Hypothalamus (tissue), 51 donors: ENCODE results near the gene UBL7.
A peak's percentile ranks its signal among the peaks of the same experiment; 100 is the strongest.
"Not testable (repeated sequence)": the region's sequence is repeated elsewhere in the genome, so short reads cannot be mapped to it uniquely, and the experiment has no call there.

Experiments
- DNase-seq, 51 donors: peaks; one replicate each; lab custom pipeline; 2025; lab: John Stamatoyannopoulos, UW

Gene UBL7

DNA sequence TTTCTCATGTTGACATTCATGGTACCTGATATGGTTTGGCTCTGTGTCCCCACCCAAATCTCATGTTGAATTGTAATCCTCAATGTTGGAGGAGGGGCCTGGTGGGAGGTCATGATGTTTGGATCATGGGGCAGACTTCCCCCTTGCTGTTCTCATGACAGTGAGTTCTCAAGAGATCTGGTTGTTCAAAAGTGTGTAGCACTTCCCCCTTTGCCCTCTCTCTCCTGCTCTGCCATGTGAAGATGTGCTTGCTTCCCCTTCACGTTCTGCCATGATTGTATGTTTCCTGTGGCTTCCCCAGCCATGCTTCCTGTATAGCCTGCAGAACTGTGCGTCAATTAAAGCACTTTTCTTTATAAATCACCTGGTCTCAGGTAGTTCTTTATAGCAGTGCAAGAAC is 3.3 kb upstream of the UBL7 start:
- DNase-seq = no peak

DNA sequence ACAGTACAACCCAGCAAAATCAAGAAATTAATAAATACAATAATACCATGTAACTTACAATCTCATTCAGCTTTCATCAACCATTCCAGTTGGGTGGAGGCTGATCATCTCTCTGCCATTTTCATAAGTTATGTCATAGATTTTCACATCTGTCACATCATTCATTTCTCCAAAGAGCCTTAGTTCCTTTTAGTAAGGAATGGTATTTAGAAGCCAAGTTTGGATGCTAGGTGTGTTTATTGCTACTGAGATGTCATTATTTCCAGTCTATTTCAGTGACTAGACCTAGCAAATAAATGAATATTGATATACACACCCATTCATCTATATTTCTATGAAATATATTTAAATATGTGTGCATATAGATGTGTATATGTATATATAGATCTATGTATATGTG is 2.7 kb upstream of the UBL7 start:
- DNase-seq = no peak

DNA sequence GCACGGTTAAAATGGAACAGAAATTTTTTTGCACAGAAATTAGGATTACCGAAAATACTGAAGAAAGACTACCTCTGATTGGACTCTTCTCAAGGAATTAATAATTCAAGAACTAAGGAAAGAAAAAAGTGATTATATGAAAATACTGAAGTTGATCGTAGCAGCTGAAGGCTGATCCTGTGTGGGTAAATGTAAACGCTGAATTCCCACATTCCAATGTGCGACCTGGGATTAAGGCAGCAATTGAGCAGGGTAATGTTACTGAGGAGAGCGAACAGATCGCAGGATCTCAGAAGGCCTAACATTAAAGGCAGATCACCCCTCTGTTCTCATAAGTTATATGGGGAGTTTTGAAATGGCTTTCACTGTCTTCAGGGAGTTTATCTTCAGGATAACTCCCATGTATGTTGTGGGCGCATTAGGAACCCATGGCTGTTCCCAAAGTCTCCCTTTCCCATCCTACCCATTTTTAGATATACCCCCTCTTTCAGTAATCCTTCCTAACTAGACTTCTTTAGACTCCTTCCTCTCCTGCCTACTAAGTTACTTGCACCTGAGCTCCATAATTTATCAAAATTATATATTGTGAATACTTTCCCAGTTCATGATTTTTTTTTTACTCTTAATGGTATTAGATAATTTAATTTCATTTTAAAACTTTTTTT is 1.0 kb upstream of the UBL7 start:
- no peak for DNase-seq

DNA sequence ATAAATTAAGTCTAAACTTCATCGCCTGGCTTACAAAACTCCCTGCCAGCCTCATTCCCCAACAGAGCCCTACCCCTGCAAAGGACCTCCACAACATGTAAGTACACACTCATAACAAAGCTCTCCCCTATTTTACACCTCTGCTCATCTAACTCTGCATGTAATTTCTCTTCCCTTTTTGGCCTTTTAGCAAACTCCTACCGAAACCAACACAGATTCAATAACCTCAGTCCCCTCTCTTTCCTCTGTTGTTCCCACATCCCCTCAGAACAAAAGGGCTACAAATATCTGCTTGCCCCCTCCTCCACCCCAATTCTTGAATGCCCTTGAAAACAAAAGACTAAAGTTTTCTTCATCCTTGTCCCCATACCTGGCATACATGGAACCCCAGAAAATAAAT is 662 bp downstream of the UBL7 start:
- DNase-seq = no peak

DNA sequence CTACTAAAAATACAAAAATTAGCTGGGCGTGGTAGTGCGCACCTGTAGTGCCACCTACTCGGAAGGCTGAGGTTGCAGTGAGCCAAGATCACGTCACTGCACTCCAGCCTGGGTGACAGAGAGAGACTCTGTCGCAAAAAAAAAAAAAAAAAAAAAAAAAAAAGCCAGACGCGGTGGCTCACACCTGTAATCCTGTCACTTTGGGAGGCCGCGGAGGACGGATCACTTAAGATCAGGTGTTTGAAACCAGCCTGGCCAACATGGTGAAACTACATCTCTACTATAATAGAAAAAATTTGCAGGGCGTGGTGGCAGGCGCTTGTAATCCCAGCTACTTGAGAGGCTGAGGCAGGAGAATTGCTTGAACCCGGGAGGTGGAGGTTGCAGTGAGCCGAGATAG is 1.2 kb downstream of the UBL7 start:
- DNase-seq = not testable (repeated sequence)

DNA sequence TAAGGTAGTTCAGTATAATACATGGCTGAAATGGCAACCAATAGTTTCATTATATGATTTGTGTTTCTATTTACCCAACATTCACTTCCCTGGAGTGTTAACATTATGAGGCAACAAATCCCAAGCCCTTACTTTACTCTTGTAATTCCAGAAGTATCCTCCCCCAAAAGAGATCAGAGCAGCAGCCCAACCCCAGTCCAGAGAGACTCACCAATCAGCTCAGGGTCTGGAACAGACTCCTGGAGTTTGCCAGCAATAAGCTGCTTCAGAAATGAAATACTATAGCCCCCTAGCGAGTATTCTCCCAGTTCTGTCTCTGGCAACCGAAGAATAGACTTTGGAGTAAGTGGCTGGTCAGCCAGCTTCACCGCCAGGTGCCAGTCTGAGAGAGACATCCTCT is 2.5 kb downstream of the UBL7 start:
- DNase-seq = no peak

DNA sequence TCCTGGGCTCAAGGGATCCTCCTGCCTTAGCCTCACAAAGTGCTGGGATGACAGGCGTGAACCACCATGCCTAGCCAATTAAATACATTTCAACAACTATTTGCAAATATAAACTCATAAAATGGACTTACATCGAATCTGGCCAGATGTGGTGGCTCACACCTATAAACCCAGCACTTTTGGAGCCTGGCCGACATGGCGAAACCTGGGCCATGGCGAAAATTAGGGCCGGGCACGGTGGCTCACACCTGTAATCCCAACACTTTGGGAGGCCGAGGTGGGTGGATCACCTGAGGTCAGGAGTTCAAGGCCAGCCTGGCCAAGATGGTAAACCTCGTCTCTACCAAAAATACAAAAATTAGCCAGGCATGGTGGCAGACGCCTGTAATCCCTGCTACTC is 3.9 kb downstream of the UBL7 start:
- DNase-seq = not testable (repeated sequence)

DNA sequence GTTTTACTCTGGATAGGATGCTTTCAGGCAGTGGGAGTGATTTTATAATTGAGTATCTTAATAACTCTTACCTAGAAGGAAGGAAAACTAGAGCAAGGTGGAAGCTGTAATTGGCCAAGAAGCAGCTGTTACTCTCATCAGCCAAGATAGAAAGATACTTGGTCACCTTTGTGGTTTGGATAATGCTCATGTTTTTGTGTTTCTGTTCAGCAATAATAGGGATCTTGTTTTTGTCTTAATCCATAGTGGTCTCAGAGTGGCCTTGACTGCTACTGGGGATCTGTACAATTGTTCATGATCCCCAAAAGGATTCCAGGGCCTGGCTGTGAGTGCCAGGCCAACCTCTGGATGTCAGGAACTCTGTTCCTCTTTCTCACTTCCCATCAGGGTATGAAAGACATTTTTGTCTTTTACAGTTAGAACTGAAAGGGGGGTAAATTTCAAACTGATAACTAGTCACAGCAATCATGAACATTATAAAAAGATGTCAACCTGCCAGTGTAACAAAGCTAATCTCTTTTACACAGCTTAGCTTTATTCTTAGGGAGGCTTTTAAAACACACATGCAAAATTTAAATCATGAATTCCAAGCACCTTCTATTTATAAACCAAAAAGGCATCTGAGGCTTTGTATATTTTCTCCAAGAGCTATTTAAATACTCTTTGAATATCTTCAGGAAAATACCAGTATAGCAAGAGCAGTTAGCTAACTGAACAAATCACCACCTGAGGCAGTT is 6.0 kb downstream of the UBL7 start:
- no peak for DNase-seq

DNA sequence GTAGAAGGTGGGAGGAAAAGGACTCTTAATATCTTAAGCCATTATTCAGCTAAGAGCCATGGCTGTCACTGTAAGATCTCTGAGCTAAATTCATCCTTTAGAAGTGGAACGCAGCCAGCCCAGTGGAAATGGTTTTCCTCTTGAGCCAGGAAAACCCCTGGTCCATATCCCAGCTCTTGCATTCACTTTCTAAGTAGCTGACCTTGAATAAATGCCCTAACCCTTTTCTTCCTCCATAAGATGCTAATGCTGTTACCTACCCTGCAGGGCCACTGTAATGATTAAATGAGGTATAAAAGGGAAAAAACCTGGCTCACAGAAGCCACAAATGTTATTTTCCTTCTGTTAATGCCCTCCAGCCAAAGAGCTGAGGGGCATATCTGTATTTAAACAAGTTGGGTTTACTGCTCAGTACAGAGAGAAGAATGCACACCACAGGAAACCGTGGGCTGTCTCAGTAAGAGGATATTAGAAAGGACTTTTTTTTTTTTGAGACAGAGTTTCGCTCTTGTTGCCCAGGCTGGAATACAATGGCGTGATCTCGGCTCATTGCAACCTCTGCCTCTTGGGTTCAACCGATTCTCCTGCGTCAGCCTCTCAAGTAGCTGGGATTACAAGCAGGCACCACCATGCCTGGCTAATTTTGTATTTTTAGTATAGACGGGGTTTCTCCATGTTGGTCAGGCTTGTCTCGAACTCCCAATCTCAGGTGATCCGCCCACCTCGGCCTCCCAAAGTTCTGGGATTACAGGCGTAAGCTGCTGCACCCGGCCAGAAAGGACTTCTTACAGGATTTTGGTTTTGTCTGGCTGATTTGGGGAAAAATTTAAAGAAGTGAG is 6.8 kb downstream of the UBL7 start:
- DNase-seq = no peak

DNA sequence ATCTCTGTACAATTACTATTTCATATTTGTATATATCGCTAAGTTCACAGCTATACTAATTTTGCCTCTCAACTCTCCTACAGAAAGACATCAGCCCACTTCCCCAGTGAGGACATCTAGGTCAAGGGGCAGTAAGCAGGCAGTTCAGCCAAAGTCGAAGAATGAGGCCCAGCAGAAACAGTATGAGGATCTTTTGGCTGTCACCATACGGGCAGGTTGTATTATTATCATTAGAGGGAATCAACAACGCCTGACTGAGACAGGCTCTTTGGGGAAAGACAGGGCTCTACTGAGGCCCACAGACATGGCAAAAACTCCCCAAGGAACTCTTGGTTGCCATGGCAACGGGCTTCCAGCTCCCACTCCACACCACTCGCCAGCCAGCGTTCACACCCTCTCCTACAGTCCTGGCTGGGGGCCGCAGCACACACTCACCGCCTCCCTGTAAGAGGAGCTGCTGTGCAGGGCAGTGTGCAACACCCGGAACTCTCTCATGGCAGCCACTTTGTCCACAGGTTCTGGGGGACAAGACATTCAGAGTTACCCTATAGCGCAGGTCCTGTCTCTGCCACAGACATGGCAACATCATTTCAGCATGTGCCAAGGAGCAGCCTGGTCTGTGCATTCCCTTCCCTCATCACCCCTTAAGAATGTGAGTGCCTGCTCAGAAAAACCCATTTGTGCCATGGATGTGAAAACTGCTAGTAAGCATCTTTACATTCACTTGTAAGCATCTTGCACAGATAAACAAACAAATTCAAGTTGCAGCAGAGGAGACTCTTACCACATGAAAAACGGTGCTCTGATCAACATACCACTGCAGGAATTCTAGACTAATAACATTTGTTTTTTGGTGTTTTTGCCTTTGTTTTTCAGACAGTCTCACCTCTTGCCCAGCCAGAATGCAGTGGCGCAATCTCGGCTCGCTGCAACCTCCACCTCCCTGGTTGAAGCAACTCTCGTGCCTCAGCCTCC is 8.8 kb downstream of the UBL7 start:
- DNase-seq = peak in 1 of 51 donors; percentile 60

DNA sequence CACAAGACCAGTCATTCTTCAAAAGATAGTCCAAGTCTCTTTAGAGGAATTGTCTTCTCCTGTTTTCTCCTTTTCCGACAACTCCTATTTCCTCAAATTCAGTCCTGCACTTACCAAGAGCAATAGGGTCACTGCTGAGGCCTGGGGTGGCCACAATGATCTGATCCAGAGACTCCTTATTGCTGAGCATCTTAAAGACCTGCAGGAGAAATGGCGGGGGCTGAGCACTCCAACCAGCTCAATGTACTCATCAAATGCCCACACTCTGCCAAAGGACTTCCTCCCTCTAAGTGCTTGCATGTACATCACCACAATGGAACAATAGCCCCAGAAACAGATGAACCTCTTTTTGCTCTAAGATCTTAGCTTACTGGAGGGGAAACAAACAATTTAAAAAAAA is 9.6 kb downstream of the UBL7 start:
- peak in 1 of 51 donors; percentile 19 for DNase-seq

DNA sequence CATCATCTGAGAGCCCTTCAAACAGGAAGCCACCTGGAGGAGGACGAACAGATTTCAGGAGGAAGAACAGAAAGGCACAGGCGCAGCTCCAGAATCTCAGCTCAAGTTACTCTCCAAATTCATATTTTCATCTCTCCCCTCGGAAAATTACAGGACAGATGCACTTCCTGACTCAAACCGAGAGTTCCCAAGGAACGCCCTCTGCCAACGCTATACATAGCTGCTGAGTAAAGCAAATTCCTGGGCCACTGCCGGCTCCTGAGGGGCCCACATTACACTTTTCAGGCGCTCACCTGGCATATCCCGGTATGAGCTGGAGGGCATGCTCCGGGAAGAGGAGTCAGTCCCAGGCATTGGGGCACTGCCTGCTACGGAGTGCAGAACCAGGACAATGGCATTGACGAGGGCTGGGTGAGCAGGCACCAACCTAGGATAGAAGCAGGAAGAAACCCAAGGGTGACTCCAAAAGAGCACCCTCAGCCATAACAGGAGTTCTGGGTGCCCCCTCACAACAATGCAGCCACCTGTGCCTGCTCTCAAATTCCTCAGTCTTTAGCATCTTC is 11.2 kb downstream of the UBL7 start:
- no peak for DNase-seq

DNA sequence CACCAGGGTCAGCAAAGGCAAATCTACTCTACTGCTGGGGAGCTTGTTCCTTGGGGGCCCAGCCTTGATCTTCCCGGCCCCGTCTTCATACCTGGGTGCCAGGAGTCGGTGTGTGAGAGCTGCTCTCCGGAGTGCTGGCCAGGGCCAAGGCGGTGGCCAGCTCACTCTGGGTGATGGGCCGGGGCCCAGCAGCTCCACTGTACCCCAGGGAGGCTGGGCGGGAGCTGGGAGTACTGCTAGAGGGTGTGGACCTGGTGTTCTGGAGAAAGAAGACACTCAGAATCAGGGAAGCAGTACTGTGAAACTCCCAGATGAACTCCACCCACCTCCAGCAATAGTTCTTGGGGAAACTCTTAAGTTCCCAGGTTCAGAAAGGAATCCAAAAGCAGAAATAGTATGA is 11.9 kb downstream of the UBL7 start:
- DNase-seq = no peak

DNA sequence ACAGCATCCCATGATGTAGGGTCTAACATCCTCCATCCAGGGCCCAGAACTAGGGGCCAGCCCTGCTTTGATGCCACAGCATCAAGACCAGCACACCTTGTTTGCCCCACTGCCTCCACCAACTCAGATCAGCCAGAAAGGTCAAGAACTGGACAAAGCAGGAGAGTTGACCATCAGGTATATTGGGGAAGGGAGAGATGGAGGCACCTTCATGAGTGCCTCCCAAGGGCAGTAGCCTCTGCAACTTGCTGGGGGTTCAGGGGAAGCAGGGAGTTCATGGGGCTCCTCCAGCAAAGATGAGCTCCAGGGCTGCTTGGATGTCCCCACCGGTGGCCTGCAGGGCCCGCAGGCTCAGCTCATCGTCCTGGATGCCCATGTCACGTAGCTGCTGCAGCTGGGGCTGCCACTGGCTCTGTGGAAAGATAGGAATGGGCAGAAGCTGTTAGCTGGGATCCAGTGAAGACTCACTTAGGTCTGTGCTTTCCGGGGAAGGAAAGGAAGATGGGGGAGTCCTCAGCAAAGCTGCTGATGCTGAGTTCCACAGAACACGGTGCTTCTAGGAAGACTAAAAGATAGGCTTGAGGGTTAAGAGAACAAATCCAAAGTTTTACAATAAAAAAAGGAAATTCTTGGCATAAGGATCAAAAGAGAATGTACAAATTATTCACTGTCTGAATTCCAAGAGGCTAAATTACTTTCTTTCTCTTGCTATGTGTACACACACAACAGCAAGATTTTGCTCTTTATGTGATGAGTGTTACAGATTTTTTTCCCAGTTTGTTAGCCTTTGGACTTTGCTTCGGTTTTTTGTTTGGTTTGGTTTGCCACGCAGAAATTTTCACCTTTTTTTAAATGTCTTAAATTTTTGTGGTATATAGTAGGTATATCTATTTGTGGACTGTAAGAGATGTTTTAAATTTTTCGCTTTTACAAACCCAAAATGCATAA is 14.9 kb downstream of the UBL7 start:
- no peak for DNase-seq

DNA sequence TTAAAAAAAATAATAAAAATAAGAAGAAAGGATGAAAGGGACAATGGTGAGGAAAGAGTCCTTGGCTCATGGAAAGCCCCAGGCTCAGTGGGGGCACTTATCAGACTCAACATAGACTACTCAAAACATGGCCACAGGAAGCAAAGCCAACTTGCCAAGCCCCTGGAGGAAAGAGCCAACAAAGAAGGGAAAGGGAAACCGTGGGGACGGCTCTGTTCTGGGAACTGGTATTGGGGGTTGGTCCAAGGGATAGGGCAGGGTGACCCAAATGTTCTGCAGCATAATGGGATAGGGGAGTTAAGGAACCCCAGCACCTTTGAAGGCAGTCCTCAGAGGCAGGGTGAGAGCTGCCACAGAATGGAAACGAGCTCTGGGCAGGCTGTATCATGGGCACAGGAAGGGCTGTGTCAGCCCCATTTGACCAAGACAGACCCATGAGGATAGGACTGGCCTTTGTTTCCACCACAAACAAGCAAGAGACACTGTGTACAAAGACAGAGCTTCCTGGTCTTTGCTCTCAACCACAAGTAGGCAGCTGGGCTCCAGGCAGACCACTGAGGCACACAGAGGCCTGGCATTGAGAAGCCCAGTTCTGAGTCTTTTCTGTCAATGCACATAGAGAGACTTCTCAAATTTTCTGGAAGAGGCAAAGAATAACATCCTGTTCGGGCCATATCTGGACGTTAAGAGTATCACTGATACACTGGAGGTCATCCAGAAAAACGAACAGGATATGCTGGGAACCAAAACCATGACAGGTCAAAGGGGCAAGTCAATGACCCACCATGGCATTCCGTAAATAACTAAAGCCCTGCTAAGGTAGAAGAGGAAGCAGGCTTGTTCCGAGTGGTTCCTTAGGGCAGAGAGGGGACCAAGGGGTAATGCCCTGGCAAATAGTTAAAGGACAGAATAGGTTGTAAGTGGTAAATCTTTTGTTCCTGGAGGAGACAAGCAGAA is 16.6 kb downstream of the UBL7 start:
- DNase-seq = peak in 3 of 51 donors; percentile 20 to 25 (median 20)

DNA sequence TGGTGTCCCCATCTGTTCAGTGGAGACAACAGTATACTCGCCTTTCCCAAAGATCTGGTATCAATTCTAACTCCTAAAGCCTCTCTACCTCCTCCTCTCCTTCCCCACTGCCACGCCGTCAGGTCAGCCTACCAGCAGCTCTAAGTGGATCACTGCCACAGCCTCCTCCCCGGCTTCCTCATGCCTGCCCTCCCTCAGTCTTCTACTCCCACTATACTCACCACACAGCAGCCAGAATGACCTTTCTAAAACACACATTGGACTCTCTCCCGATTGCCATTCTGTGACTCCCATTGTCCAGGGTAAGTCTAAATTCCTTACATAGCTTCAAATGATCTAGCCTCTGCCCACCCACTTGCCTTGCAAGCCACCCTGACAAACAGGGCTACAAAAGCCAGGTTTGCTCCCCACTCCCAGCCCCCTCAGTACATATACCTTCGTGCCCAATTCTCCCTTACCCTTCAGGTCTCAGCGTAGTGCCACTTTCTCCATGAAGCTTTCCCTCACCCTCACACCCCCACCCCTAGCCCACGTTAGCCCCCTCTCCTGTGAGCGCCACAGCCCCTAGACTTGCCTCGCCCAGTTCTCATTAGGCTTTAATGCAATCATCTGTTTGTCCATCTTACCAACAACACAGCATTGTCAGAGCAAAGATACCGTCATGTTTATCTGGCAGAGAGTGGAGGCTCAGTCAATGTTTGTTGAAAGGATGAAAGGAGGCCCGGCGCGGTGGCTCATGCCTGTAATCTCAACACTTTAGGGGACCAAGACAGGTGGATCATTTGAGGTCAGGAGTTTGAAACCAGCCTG is 17.7 kb downstream of the UBL7 start:
- no peak for DNase-seq

DNA sequence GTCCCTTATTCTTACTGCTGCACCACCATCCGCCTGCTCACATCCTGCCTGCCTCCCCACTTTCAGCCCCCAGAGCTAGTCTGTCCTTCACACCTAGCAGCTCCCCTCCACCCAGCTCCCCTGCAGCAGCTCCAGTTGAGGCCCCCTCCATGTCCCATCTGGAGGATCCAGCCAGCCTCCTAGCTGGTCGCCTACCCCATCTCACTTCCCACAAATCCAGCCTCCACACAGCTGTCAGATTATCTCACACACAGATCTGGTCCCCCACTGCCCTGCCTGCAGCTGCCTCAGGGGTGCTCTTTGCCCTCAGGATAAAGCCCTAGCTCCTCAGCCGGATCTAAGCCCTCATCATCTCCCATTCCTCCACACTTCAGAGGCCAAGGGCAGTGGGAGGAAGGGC is 18.4 kb downstream of the UBL7 start:
- no peak for DNase-seq
